Glomerular endothelial cell (primary cell): Measurements from ENCODE around the gene MAP2K2. TPM values are rescaled to one million over a fixed set of nuclear protein-coding genes. Genes with fewer than 3 reads are reported as not detected.
"Not testable (repeated sequence)": the region's sequence is repeated elsewhere in the genome, so short reads cannot be mapped to it uniquely, and the experiment has no call there.

Source experiments
- DNase-seq: peaks from one replicate; pipeline ENCODE4 v3.0.0-alpha.2; 2011; ENCODE audit warnings: low read depth, low spot score; ENCODE audit errors: extremely low read depth
- total RNA-seq: library from RNA; depleted of rRNA; stranded (reverse); fragments of >200 nt; gene quantifications from 2 replicates; pipeline ENCODE4 v1.2.3, GENCODE V29; 2015

MAP2K2 gene
- total RNA-seq, 1 donor from 2014 or later, result 139 TPM

- no peak for DNase-seq
These were observed 10.4 kb upstream of the MAP2K2 start for GRCh38 chr19:4134351-4134750.

- no peak for DNase-seq
These were observed 7.0 kb upstream of the MAP2K2 start for GRCh38 chr19:4130744-4131438.

- DNase-seq, result not testable (repeated sequence)
These were observed 5.1 kb upstream of the MAP2K2 start for GRCh38 chr19:4129050-4129449.

- not testable (repeated sequence) for DNase-seq
These were observed 3.4 kb upstream of the MAP2K2 start for GRCh38 chr19:4127322-4127721.

- no peak for DNase-seq
These were observed 716 bp upstream of the MAP2K2 start for GRCh38 chr19:4124638-4125037.

- no peak for DNase-seq
These were observed 1.4 kb downstream of the MAP2K2 start for GRCh38 chr19:4122480-4122879.

- DNase-seq, result no peak
These were observed 2.1 kb downstream of the MAP2K2 start for GRCh38 chr19:4121815-4122214.

- no peak for DNase-seq
These were observed 2.7 kb downstream of the MAP2K2 start for GRCh38 chr19:4121273-4121612.

- DNase-seq, result no peak
These were observed 3.2 kb downstream of the MAP2K2 start for GRCh38 chr19:4120559-4121272.

- no peak for DNase-seq
These were observed 4.2 kb downstream of the MAP2K2 start for GRCh38 chr19:4119763-4120162.

- DNase-seq, result no peak
These were observed 8.0 kb downstream of the MAP2K2 start for GRCh38 chr19:4115818-4116385.

- no peak for DNase-seq
These were observed 8.7 kb downstream of the MAP2K2 start for GRCh38 chr19:4115050-4115817.

- no peak for DNase-seq
These were observed 9.7 kb downstream of the MAP2K2 start for GRCh38 chr19:4114181-4114580.

- no peak for DNase-seq
These were observed 10.4 kb downstream of the MAP2K2 start for GRCh38 chr19:4113398-4114088.

- no peak for DNase-seq
These were observed 11.6 kb downstream of the MAP2K2 start for GRCh38 chr19:4112367-4112766.

GRCh38 chr19:4109626-4109945 is 14.3 kb downstream of the MAP2K2 start:
- no peak for DNase-seq

- DNase-seq, result no peak
These were observed 14.9 kb downstream of the MAP2K2 start for GRCh38 chr19:4108767-4109625.

- no peak for DNase-seq
These were observed 20.9 kb downstream of the MAP2K2 start for GRCh38 chr19:4103080-4103433.

GRCh38 chr19:4102339-4103079 is 21.4 kb downstream of the MAP2K2 start:
- DNase-seq, result no peak

- no peak for DNase-seq
These were observed 22.5 kb downstream of the MAP2K2 start for GRCh38 chr19:4101496-4101770.
